GM23338 (cell line): ENCODE measurements around the gene BICC1. TPM values are rescaled to one million over a fixed set of nuclear protein-coding genes. Genes with fewer than 3 reads are reported as not detected.

Experiments
- polyA plus RNA-seq: library from polyadenylated mRNA; unstranded; fragments of >200 nt; fragmentation: Nextera tagmentation; extraction: Ambion mirVana; gene quantifications from 2 replicates; pipeline ENCODE4 v1.2.1, GENCODE V29; 2016
- total RNA-seq: library from RNA; depleted of rRNA; stranded (reverse); fragments of >200 nt; shearing (Covaris generic); gene quantifications from 2 replicates; pipeline ENCODE4 v1.2.3, GENCODE V29; 2014
- TF ChIP-seq, protein P1 (sequence below): fragments of 250-450 bp; sonication (Bioruptor Pico); IDR thresholded peaks from 2 replicates; pipeline ENCODE4 v1.5.0; 2020; ENCODE audit warnings: mild to moderate bottlenecking, moderate library complexity
- TF ChIP-seq, protein P2 (sequence below), 2 experiments: fragments of 200-600 bp in 1 of 2; sonication (generic) in 1 of 2; conservative IDR thresholded peaks; 2 replicates each; pipeline versions ENCODE4 v1.5.1 to v1.6.1; 2016 to 2017; ENCODE audit warnings: antibody characterized with exemption in 2 of 2, low read depth in 2 of 2, mild to moderate bottlenecking in 2 of 2, moderate library complexity in 1 of 2
- TF ChIP-seq, protein P3 (sequence below): IDR thresholded peaks from one replicate; pipeline ENCODE4 v1.6.1; 2018; ENCODE audit warnings: antibody characterized with exemption; ENCODE audit not compliant: unreplicated experiment

BICC1 gene
- total and polyA plus RNA-seq, 2 experiments from 2014 or later = 1.3 to 2.2 TPM

DNA sequence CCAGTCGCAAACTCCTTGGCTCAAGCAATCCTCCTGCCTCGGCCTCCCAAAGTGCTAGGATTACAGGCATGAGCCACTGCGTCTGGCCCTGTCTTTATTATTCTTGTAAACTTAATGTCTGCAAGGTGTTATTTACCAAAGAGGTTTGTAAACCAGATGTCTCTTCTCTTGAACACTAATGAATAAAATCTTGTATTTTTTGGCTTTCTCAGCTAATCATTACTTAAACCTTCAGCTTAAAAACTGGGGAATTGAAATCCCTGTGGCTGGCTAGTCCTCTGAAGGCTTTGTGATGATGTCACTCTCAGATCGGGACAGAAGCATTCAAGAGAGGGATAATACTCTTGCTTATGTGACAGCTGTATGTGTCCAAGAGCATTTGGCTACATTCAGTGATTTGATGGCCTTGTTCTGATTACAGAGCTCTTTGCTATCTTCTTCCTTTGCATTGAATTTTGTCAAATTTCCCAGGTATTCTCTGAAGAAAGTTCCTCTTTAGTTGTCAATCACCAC, 130.3 kb downstream of the BICC1 start (continued):
- TF ChIP-seq, protein P1, sequence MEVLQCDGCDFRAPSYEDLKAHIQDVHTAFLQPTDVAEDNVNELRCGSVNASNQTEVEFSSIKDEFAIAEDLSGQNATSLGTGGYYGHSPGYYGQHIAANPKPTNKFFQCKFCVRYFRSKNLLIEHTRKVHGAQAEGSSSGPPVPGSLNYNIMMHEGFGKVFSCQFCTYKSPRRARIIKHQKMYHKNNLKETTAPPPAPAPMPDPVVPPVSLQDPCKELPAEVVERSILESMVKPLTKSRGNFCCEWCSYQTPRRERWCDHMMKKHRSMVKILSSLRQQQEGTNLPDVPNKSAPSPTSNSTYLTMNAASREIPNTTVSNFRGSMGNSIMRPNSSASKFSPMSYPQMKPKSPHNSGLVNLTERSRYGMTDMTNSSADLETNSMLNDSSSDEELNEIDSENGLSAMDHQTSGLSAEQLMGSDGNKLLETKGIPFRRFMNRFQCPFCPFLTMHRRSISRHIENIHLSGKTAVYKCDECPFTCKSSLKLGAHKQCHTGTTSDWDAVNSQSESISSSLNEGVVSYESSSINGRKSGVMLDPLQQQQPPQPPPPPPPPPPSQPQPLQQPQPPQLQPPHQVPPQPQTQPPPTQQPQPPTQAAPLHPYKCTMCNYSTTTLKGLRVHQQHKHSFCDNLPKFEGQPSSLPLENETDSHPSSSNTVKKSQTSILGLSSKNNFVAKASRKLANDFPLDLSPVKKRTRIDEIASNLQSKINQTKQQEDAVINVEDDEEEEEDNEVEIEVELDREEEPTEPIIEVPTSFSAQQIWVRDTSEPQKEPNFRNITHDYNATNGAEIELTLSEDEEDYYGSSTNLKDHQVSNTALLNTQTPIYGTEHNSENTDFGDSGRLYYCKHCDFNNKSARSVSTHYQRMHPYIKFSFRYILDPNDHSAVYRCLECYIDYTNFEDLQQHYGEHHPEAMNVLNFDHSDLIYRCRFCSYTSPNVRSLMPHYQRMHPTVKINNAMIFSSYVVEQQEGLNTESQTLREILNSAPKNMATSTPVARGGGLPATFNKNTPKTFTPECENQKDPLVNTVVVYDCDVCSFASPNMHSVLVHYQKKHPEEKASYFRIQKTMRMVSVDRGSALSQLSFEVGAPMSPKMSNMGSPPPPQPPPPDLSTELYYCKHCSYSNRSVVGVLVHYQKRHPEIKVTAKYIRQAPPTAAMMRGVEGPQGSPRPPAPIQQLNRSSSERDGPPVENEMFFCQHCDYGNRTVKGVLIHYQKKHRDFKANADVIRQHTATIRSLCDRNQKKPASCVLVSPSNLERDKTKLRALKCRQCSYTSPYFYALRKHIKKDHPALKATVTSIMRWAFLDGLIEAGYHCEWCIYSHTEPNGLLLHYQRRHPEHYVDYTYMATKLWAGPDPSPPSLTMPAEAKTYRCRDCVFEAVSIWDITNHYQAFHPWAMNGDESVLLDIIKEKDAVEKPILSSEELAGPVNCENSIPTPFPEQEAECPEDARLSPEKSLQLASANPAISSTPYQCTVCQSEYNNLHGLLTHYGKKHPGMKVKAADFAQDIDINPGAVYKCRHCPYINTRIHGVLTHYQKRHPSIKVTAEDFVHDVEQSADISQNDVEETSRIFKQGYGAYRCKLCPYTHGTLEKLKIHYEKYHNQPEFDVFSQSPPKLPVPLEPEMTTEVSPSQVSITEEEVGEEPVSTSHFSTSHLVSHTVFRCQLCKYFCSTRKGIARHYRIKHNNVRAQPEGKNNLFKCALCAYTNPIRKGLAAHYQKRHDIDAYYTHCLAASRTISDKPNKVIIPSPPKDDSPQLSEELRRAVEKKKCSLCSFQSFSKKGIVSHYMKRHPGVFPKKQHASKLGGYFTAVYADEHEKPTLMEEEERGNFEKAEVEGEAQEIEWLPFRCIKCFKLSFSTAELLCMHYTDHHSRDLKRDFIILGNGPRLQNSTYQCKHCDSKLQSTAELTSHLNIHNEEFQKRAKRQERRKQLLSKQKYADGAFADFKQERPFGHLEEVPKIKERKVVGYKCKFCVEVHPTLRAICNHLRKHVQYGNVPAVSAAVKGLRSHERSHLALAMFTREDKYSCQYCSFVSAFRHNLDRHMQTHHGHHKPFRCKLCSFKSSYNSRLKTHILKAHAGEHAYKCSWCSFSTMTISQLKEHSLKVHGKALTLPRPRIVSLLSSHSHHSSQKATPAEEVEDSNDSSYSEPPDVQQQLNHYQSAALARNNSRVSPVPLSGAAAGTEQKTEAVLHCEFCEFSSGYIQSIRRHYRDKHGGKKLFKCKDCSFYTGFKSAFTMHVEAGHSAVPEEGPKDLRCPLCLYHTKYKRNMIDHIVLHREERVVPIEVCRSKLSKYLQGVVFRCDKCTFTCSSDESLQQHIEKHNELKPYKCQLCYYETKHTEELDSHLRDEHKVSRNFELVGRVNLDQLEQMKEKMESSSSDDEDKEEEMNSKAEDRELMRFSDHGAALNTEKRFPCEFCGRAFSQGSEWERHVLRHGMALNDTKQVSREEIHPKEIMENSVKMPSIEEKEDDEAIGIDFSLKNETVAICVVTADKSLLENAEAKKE (CRISPR knock-in tag) = no peak
- TF ChIP-seq, protein P2, sequence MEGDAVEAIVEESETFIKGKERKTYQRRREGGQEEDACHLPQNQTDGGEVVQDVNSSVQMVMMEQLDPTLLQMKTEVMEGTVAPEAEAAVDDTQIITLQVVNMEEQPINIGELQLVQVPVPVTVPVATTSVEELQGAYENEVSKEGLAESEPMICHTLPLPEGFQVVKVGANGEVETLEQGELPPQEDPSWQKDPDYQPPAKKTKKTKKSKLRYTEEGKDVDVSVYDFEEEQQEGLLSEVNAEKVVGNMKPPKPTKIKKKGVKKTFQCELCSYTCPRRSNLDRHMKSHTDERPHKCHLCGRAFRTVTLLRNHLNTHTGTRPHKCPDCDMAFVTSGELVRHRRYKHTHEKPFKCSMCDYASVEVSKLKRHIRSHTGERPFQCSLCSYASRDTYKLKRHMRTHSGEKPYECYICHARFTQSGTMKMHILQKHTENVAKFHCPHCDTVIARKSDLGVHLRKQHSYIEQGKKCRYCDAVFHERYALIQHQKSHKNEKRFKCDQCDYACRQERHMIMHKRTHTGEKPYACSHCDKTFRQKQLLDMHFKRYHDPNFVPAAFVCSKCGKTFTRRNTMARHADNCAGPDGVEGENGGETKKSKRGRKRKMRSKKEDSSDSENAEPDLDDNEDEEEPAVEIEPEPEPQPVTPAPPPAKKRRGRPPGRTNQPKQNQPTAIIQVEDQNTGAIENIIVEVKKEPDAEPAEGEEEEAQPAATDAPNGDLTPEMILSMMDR (conservative IDR thresholded peaks at IDR 0.05; ENCODE audit: low read depth in 2 of 2) = no peak
- TF ChIP-seq, protein P3, sequence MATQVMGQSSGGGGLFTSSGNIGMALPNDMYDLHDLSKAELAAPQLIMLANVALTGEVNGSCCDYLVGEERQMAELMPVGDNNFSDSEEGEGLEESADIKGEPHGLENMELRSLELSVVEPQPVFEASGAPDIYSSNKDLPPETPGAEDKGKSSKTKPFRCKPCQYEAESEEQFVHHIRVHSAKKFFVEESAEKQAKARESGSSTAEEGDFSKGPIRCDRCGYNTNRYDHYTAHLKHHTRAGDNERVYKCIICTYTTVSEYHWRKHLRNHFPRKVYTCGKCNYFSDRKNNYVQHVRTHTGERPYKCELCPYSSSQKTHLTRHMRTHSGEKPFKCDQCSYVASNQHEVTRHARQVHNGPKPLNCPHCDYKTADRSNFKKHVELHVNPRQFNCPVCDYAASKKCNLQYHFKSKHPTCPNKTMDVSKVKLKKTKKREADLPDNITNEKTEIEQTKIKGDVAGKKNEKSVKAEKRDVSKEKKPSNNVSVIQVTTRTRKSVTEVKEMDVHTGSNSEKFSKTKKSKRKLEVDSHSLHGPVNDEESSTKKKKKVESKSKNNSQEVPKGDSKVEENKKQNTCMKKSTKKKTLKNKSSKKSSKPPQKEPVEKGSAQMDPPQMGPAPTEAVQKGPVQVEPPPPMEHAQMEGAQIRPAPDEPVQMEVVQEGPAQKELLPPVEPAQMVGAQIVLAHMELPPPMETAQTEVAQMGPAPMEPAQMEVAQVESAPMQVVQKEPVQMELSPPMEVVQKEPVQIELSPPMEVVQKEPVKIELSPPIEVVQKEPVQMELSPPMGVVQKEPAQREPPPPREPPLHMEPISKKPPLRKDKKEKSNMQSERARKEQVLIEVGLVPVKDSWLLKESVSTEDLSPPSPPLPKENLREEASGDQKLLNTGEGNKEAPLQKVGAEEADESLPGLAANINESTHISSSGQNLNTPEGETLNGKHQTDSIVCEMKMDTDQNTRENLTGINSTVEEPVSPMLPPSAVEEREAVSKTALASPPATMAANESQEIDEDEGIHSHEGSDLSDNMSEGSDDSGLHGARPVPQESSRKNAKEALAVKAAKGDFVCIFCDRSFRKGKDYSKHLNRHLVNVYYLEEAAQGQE = no peak
